HepG2 (cell line): ENCODE results near the gene PALM2AKAP2. TPM values are rescaled to one million over a fixed set of nuclear protein-coding genes. Genes with fewer than 3 reads are reported as not detected.

ENCODE experiments used
- ADNP ChIP-seq: sonication (generic); formaldehyde crosslinking; IDR thresholded peaks from 2 replicates; pipeline ENCODE4 v1.4.0; 2020; ENCODE audit warnings: missing genetic modification reagents
- AGO2 ChIP-seq: fragments of 200-400 bp; formaldehyde crosslinking; optimal IDR thresholded peaks from 2 replicates; pipeline ENCODE3; 2017; ENCODE audit warnings: mild to moderate bottlenecking, low read depth, low read length, moderate library complexity
- ETV6 ChIP-seq: sonication (generic); formaldehyde crosslinking; conservative IDR thresholded peaks from 2 replicates; pipeline ENCODE4 v1.4.0; 2020; ENCODE audit warnings: missing genetic modification reagents
- GATAD2A ChIP-seq: IDR thresholded peaks from 2 replicates; pipeline ENCODE4 v1.6.1; 2016
- GZF1 ChIP-seq: sonication (generic); formaldehyde crosslinking; IDR thresholded peaks from 2 replicates; pipeline ENCODE4 v1.5.1; 2020; ENCODE audit warnings: mild to moderate bottlenecking, missing genetic modification reagents
- HDAC2 ChIP-seq: sonication (generic); formaldehyde crosslinking; IDR thresholded peaks from 2 replicates; pipeline ENCODE4 v1.4.0; 2020; ENCODE audit warnings: missing genetic modification reagents
- HMG20A ChIP-seq: IDR thresholded peaks from 2 replicates; pipeline ENCODE4 v1.6.1; 2016; ENCODE audit warnings: borderline replicate concordance
- HOXA9 ChIP-seq: sonication (generic); formaldehyde crosslinking; IDR thresholded peaks from 2 replicates; pipeline ENCODE4 v1.8.1; 2022; ENCODE audit warnings: missing genetic modification reagents, mild to moderate bottlenecking, moderate library complexity, borderline replicate concordance
- ISL2 ChIP-seq: sonication (generic); formaldehyde crosslinking; IDR thresholded peaks from 2 replicates; pipeline ENCODE4 v1.5.0; 2020; ENCODE audit warnings: missing genetic modification reagents
- KDM1A ChIP-seq: IDR thresholded peaks from 2 replicates; pipeline ENCODE4 v1.6.1; 2016; ENCODE audit warnings: missing compliant biosample characterization
- KLF12 ChIP-seq: sonication (generic); formaldehyde crosslinking; IDR thresholded peaks from 2 replicates; pipeline ENCODE4 v1.4.0; 2020; ENCODE audit warnings: missing genetic modification reagents, borderline replicate concordance
- MBD4 ChIP-seq: IDR thresholded peaks from 2 replicates; pipeline ENCODE4 v1.6.1; 2012; ENCODE audit warnings: low read length, inconsistent platforms, borderline replicate concordance
- MIER3 ChIP-seq: IDR thresholded peaks from 2 replicates; pipeline ENCODE4 v1.6.1; 2016; ENCODE audit warnings: missing compliant biosample characterization, borderline replicate concordance
- NFE2L2 ChIP-seq: fragments of 150-350 bp; IDR thresholded peaks from 2 replicates; pipeline ENCODE4 v1.6.1; 2014; ENCODE audit warnings: low read length
- NFKBIZ ChIP-seq: IDR thresholded peaks from 2 replicates; pipeline ENCODE4 v1.6.1; 2018; ENCODE audit warnings: missing genetic modification reagents, missing compliant biosample characterization
- NKX3-1 ChIP-seq: sonication (generic); formaldehyde crosslinking; IDR thresholded peaks from 2 replicates; pipeline ENCODE4 v1.5.0; 2020; ENCODE audit warnings: missing genetic modification reagents
- PATZ1 ChIP-seq: sonication (generic); formaldehyde crosslinking; IDR thresholded peaks from 2 replicates; pipeline ENCODE4 v1.4.0; 2020; ENCODE audit warnings: missing genetic modification reagents
- PAWR ChIP-seq: sonication (generic); formaldehyde crosslinking; IDR thresholded peaks from 2 replicates; pipeline ENCODE4 v1.4.0; 2020; ENCODE audit warnings: missing genetic modification reagents, mild to moderate bottlenecking, borderline replicate concordance
- SIX4 ChIP-seq: sonication (generic); formaldehyde crosslinking; IDR thresholded peaks from 2 replicates; pipeline ENCODE4 v1.4.0; 2020; ENCODE audit warnings: missing genetic modification reagents
- SMAD1 ChIP-seq: sonication (generic); formaldehyde crosslinking; IDR thresholded peaks from 2 replicates; pipeline ENCODE4 v1.4.0; 2020; ENCODE audit warnings: missing genetic modification reagents, low read depth, mild to moderate bottlenecking, borderline replicate concordance
- TFAP4 ChIP-seq: sonication (generic); IDR thresholded peaks from 2 replicates; pipeline ENCODE4 v1.6.1; 2016; ENCODE audit warnings: low read depth, borderline replicate concordance
- XBP1 ChIP-seq: sonication (generic); formaldehyde crosslinking; IDR thresholded peaks from 2 replicates; pipeline ENCODE4 v1.5.0; 2020; ENCODE audit warnings: missing genetic modification reagents
- ZBTB21 ChIP-seq: sonication (generic); formaldehyde crosslinking; IDR thresholded peaks from 2 replicates; pipeline ENCODE4 v1.4.0; 2020; ENCODE audit warnings: missing genetic modification reagents
- ZBTB34 ChIP-seq: sonication (generic); formaldehyde crosslinking; IDR thresholded peaks from 2 replicates; pipeline ENCODE4 v1.8.0; 2022; ENCODE audit warnings: mild to moderate bottlenecking, missing genetic modification reagents
- ZFAT ChIP-seq: sonication (generic); formaldehyde crosslinking; conservative IDR thresholded peaks from 2 replicates; pipeline ENCODE4 v1.8.1; 2023; ENCODE audit warnings: missing genetic modification reagents, inconsistent platforms
- ZNF24 ChIP-seq: fragments of 450-650 bp; IDR thresholded peaks from 2 replicates; pipeline ENCODE4 v1.6.1; 2017; ENCODE audit warnings: antibody characterized with exemption, mild to moderate bottlenecking
- ZNF264 ChIP-seq: sonication (generic); formaldehyde crosslinking; IDR thresholded peaks from 2 replicates; pipeline ENCODE4 v1.4.0; 2020; ENCODE audit warnings: missing genetic modification reagents
- ZNF432 ChIP-seq: sonication (generic); formaldehyde crosslinking; IDR thresholded peaks from 2 replicates; pipeline ENCODE4 v1.5.0; 2020; ENCODE audit warnings: missing genetic modification reagents, mild to moderate bottlenecking, borderline replicate concordance
- ZNF720 ChIP-seq: sonication (generic); formaldehyde crosslinking; IDR thresholded peaks from 2 replicates; pipeline ENCODE4 v1.4.0; 2020; ENCODE audit warnings: missing genetic modification reagents
- ZSCAN9 ChIP-seq: IDR thresholded peaks from 2 replicates; pipeline ENCODE4 v1.6.1; 2016; ENCODE audit warnings: borderline replicate concordance
- polyA plus RNA-seq, 8 experiments: library from polyadenylated mRNA; depleted of rRNA in 3 of 8; stranded (reverse) in 7 of 8; unstranded in 1 of 8; fragments of >200 nt; fragmentation: Illumina TruSeq in 4 of 8; extraction: Trizol in 4 of 8; gene quantifications; 2 replicates each; pipeline versions ENCODE4 v1.2.1 to v1.2.3, GENCODE V29; 2011 to 2016; ENCODE audit warnings: low read depth in 4 of 8, missing spikeins in 1 of 8, mixed read lengths in 1 of 8; ENCODE audit not compliant: insufficient read depth in 1 of 8
- total RNA-seq, 5 experiments: library from RNA; depleted of rRNA; stranded (reverse); fragments of >200 nt; fragmentation: Illumina TruSeq; extraction: Trizol; gene quantifications; 2 replicates each; pipeline ENCODE4 v1.2.3, GENCODE V29; 2016; ENCODE audit warnings: low read depth in 1 of 5

Gene PALM2AKAP2
- total and polyA plus RNA-seq, 2 of the 13 experiments (the other 11 are each of a cell fraction or from before 2014, with no cell fraction given): 0.25 to 1.8 TPM

- TF ChIP-seq NFE2L2 (no peak), ZNF24 (no peak), ZNF432 (CRISPR knock-in tag) (no peak), ZBTB34 (no peak), TFAP4 (no peak), ZFAT (no peak), MIER3 (CRISPR knock-in tag) (no peak), KLF12 (CRISPR knock-in tag) (no peak), AGO2 (no peak), NKX3-1 (CRISPR knock-in tag) (no peak), SIX4 (peak; percentile 96), ETV6 (CRISPR knock-in tag) (no peak), ZNF264 (CRISPR knock-in tag) (no peak), ZBTB21 (CRISPR knock-in tag) (no peak), MBD4 (no peak), NFKBIZ (CRISPR knock-in tag) (no peak), GATAD2A (CRISPR knock-in tag) (peak; percentile 26; the same call in 1 of the 2 replicates), ZSCAN9 (CRISPR knock-in tag) (no peak), GZF1 (no peak), PAWR (no peak), PATZ1 (peak; percentile 62), ISL2 (CRISPR knock-in tag) (0 out of 2 replicates have a peak, but pooled peaks have one; percentile 17), ZNF720 (CRISPR knock-in tag) (no peak), ADNP (CRISPR knock-in tag) (no peak), HOXA9 (CRISPR knock-in tag) (no peak), HMG20A (CRISPR knock-in tag) (peak; percentile 14; the same call in 1 of the 2 replicates), SMAD1 (CRISPR knock-in tag) (no peak), HDAC2 (no peak), KDM1A (no peak), XBP1 (CRISPR knock-in tag) (no peak)
Observed at GRCh38 chr9:109751253-109751652, 28.7 kb upstream of the PALM2AKAP2 start (continued).
